Thymus (tissue), 11 donors: Measurements from ENCODE around the gene SMYD1. TPM values are rescaled to one million over a fixed set of nuclear protein-coding genes. Genes with fewer than 3 reads are reported as not detected.

Experiments
- DNase-seq, 9 donors: peaks; one replicate each; pipeline ENCODE4 v3.0.0-alpha.2; 2013; ENCODE audit warnings: low spot score in 9 of 9, low read depth in 6 of 9, missing footprints in 1 of 9
- H3K27ac ChIP-seq, 2 donors: one replicate each; pipeline ENCODE4 v1.5.1; 2013; ENCODE audit warnings: control low read depth in 1 of 2, low read depth in 1 of 2, low read length in 1 of 2, mild to moderate bottlenecking in 1 of 2, moderate library complexity in 1 of 2
- H3K27me3 ChIP-seq, 2 donors: one replicate each; pipeline ENCODE4 v1.5.1; 2013; ENCODE audit warnings: low read length in 1 of 2; ENCODE audit not compliant: control insufficient read depth in 2 of 2, insufficient read depth in 1 of 2
- H3K36me3 ChIP-seq, 2 donors: one replicate each; pipeline ENCODE4 v1.5.1; 2013; ENCODE audit warnings: low read length in 1 of 2, mild to moderate bottlenecking in 1 of 2, moderate library complexity in 1 of 2; ENCODE audit not compliant: control insufficient read depth in 2 of 2, insufficient read depth in 2 of 2
- H3K4me1 ChIP-seq, 2 donors: one replicate each; pipeline ENCODE4 v1.5.1; 2013; ENCODE audit warnings: low read length in 2 of 2; ENCODE audit not compliant: control insufficient read depth in 2 of 2, insufficient read depth in 2 of 2
- H3K4me3 ChIP-seq, 2 donors: one replicate each; pipeline ENCODE4 v1.5.1; 2013; ENCODE audit warnings: low read length in 2 of 2, control low read depth in 1 of 2, mild to moderate bottlenecking in 1 of 2
- H3K9me3 ChIP-seq, 2 donors: one replicate each; pipeline ENCODE4 v1.5.1; 2013; ENCODE audit warnings: low read length in 1 of 2, mild to moderate bottlenecking in 1 of 2; ENCODE audit not compliant: control insufficient read depth in 2 of 2, insufficient read depth in 1 of 2
- WGBS: extraction: QIAGEN DNeasy Blood & Tissue Kit; methylation state at CpG from one replicate; pipeline ENCODE4 v1.1.7; 2013; 5-methylcytosine and 5-hydroxymethylcytosine counted together
- polyA plus RNA-seq: library from polyadenylated mRNA; stranded (reverse); fragments of 200-250 nt; gene quantifications from one replicate; pipeline ENCODE4 v1.2.3, GENCODE V29; 2013
- total RNA-seq: library from RNA; stranded (reverse); fragments of 120-200 nt; gene quantifications from one replicate; pipeline ENCODE4 v1.2.4, GENCODE V29; 2013
- donor health status: healthy.

Gene SMYD1
- total and polyA plus RNA-seq, 2 donors: 0.42 to 0.43 TPM

DNA sequence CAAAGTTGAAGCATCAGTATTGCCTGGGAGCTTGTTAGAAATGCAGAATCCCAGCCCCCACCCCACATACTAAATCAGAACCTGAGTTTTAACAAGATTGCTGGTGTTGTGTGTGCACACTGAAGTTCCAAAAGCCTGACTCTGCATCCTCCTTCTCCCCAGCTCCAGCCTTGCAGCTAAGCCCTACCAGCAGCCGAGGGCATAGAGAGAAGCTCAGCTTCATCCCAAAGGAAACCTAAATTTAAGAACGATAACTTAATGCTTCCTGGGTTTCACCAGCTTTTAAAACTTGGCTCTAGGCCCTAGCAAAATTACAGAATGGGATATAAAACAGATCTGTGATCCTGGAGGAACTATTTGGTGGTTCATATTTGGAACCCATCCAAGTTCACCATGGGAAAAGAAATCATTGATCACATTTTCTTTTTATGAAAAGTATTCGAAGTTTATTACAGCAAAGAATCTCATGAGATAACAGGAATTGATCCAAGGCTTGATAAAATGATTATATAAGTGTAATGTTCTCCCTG is 11.1 kb downstream of the SMYD1 start:
- H3K9me3 ChIP-seq: no peaks in the 10 kb centered on the region
- no peaks in the 10 kb centered on the region for H3K36me3 ChIP-seq
- peaks cover 0 to 4% of the 10 kb centered on the region in 2 donors for H3K27me3 ChIP-seq
- H3K27ac ChIP-seq: no peak overlapping the region
- H3K4me1 ChIP-seq: no peaks in the 10 kb centered on the region
- 92% methylated on average over 3 of the region's 3 CpGs for WGBS
- no peak overlapping the region for H3K4me3 ChIP-seq
- DNase-seq: no peak

DNA sequence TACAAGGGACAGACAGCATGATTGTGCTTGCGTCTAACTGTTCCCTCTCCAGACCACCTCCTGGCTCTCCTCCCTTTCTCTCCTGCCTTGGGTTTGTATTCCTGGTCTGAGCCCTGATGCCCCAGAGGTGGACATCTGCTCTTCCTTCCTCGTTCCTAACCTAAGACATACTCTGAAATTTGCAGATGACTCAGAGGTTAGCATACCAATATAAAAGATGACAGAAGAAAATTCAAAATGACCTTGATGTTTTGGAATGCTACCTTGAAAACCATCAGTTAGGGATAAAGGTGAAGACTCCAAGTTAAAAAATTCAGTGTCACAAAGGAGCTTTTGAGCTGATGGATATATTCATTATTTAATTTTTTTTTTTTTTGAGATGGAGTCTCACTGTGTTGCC is 12.9 kb downstream of the SMYD1 start:
- no peak for DNase-seq
- Histone ChIP-seq H3K36me3 (no peaks in the 10 kb centered on the region), H3K4me1 (no peaks in the 10 kb centered on the region), H3K27me3 (peaks cover 0 to 2% of the 10 kb centered on the region in 2 donors), H3K27ac (no peak overlapping the region), H3K9me3 (no peaks in the 10 kb centered on the region), H3K4me3 (no peak overlapping the region)
- 91% methylated on average over 2 of the region's 2 CpGs for WGBS

DNA sequence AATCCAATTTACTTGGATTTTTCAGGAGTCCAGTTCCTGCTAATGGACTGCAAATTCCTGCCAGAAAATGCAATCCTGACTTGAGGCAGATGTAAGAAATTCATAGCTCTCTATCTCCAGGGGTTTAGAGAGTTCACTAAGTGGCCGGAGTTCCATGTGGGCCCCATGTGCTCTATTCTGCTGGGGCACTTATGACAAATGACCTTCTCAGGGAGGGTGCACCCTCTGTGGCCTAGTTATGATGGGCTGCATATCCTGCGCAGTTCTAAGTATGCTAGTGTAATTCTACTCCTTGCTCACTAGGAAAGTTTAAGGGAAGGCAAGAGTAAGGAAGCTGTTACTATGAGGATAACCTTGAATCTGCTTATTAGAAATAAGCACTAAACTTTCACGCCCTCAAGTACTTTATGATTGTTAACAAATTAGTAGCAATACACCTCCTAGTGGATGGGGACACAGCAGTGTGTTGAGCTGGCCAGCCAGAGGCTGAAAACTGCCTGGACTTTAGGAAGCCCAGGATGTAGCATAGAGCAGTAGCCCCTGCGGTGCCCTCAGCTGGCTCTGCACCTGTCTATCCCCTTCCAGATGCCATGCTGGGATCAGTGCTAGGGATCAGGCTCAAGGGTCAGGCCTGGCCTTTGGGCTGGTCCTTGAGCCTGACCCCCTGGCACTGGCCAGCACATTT is 14.4 kb downstream of the SMYD1 start:
- Histone ChIP-seq H3K9me3 (no peaks in the 10 kb centered on the region), H3K36me3 (no peaks in the 10 kb centered on the region), H3K4me1 (no peaks in the 10 kb centered on the region), H3K27me3 (peaks cover 0 to 2% of the 10 kb centered on the region in 2 donors), H3K27ac (no peak overlapping the region), H3K4me3 (no peak overlapping the region)
- 98% methylated on average over 4 of the region's 4 CpGs for WGBS
- no peak for DNase-seq

DNA sequence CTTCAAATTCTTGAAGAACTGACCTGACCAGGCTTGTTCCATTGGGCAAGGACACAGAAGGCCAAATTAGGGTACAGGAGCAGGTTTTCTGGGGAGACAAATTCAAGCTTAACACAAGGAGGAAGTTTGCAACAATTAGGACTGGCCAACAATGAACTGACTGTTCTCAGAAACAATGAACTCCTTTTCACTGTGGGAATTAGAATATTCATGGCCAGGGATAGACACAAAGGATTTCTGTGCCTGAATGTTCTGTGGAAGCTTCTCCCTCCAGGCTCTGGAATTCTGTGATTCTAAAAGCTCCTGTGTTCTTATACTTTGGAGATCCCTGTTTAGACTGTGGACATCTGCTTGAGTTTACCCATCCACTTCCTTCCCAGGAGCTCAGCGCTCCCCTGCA is 15.2 kb downstream of the SMYD1 start:
- no peak for DNase-seq

DNA sequence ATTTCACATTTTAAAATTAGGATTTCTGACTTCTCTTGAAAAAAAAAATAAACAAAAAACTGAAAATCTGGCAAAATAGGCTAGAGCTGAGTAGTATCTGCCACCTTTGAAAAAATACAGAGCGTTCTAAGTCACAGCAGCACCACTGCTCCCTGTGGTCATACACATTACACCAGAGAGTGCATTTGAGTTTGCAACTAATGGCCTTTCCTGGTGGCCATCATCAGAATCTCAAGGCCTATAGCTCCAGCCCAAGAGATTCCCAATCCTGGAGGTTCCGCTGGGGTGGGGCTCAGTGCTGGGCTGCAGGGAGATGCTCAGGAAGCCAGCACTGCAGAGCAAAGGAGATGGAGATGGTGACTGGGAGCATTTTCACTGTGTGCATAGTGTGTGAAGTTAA is 17.5 kb downstream of the SMYD1 start:
- no peak for DNase-seq
- H3K4me3 ChIP-seq: no peak overlapping the region
- peaks cover 0 to 2% of the 10 kb centered on the region in 2 donors for H3K27me3 ChIP-seq
- H3K9me3 ChIP-seq: no peaks in the 10 kb centered on the region
- no peaks in the 10 kb centered on the region for H3K4me1 ChIP-seq
- H3K27ac ChIP-seq: no peak overlapping the region
- H3K36me3 ChIP-seq: no peaks in the 10 kb centered on the region
- WGBS: 96% methylated on average over 2 of the region's 2 CpGs

More for the DNA sequence above, 15.2 kb downstream of the SMYD1 start:
- H3K9me3 ChIP-seq: no peaks in the 10 kb centered on the region
- H3K27ac ChIP-seq: no peak overlapping the region
- H3K36me3 ChIP-seq: no peaks in the 10 kb centered on the region
- H3K4me1 ChIP-seq: no peaks in the 10 kb centered on the region
- peaks cover 0 to 2% of the 10 kb centered on the region in 2 donors for H3K27me3 ChIP-seq
- H3K4me3 ChIP-seq: no peak overlapping the region
- 96% methylated on average over 1 of the region's 1 CpG for WGBS

DNA sequence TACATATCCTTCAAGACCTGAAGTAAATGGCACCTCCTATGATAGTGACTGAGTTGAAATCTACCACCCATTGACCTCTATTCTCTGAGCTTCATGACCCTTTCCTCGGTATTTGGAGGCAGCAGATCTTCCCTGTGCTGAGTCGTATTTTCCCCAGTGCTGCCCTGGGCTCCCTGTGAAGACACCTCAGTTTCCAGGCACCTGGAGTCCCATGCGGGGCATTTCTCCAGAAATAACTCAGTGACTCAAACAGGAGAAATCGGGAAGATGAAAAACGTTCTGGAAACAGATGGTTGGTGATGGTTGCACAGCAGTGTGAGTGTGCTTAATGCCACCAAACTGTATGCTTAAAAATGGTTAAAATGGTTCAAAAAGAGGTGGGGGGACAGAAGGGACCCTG is 18.0 kb downstream of the SMYD1 start:
- peaks cover 0 to 1% of the 10 kb centered on the region in 2 donors for H3K4me1 ChIP-seq
- 96% methylated on average over 5 of the region's 5 CpGs for WGBS
- H3K4me3 ChIP-seq: no peak overlapping the region
- H3K27ac ChIP-seq: no peak overlapping the region
- peaks cover 0 to 2% of the 10 kb centered on the region in 2 donors for H3K27me3 ChIP-seq
- DNase-seq: no peak
- no peaks in the 10 kb centered on the region for H3K9me3 ChIP-seq
- no peaks in the 10 kb centered on the region for H3K36me3 ChIP-seq

DNA sequence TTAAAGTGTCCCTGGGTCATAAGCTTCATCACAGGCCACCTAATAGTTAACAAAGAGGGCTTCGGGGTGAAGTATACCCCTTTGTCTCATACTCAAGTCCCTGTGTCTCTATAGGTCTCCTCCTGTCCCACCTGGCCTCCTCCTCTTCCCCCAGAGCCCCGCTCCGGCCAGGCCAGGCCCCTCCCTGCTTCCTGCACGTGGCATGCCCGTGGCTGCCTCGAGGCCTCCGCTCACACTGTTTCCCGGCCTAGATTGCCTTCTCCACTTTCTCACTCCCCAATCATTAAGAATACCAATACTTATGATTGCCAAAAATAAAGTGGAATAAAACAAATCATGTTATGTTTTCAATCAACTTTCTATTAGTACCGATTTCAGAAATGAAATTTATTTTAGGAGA is 18.8 kb downstream of the SMYD1 start:
- Histone ChIP-seq H3K4me1 (peaks cover 3 to 4% of the 10 kb centered on the region in 2 donors), H3K9me3 (no peaks in the 10 kb centered on the region), H3K4me3 (no peak overlapping the region), H3K27me3 (peaks cover 0 to 2% of the 10 kb centered on the region in 2 donors), H3K36me3 (no peaks in the 10 kb centered on the region), H3K27ac (no peak overlapping the region)
- DNase-seq: no peak
- 93% methylated on average over 9 of the region's 9 CpGs for WGBS

DNA sequence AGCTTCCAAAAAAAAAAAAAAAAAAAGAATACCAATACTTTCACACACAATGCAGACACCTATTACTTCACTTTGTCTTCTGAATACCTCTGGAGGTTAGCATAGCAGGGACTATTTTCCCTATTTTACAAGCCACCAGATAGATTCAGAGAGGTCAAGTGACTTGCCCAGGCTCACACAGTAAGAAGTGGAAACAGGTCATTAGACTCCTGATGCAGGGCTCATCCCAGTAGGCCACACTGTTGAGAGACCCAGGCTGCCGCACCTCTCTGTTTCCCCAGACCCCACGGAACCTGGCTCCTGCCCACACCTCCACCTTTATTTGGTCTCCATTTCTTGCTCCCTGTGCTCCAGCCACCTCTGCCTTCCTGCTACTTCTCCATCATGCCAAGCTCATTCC is 19.4 kb downstream of the SMYD1 start:
- Histone ChIP-seq H3K27ac (no peak overlapping the region), H3K9me3 (no peaks in the 10 kb centered on the region), H3K4me3 (no peak overlapping the region), H3K36me3 (no peaks in the 10 kb centered on the region), H3K4me1 (peaks cover 4 to 7% of the 10 kb centered on the region in 2 donors), H3K27me3 (peaks cover 0 to 2% of the 10 kb centered on the region in 2 donors)
- DNase-seq: no peak
- WGBS: 95% methylated on average over 2 of the region's 2 CpGs

DNA sequence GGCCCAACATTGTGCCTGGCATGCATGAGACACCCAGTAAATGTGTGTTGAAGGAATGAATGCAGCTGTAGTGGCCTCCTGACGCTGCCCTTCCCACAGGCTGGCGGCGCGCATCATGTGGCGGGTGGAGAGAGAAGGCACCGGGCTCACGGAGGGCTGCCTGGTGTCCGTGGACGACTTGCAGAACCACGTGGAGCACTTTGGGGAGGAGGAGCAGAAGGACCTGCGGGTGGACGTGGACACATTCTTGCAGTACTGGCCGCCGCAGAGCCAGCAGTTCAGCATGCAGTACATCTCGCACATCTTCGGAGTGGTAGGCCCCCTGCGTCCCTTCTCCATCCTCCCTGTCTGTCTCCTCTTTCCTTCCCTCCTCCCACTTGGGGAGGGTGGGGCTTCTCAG is 20.1 kb downstream of the SMYD1 start:
- 97% methylated on average over 17 of the region's 17 CpGs for WGBS
- H3K27me3 ChIP-seq: no peaks in the 10 kb centered on the region
- H3K27ac ChIP-seq: no peak overlapping the region
- no peak for DNase-seq
- no peak overlapping the region for H3K4me3 ChIP-seq
- peaks cover 4 to 10% of the 10 kb centered on the region in 2 donors for H3K4me1 ChIP-seq
- H3K9me3 ChIP-seq: no peaks in the 10 kb centered on the region
- H3K36me3 ChIP-seq: no peaks in the 10 kb centered on the region
